K562 (cell line): ENCODE data around the gene PRDM2. TPM values are rescaled to one million over a fixed set of nuclear protein-coding genes. Genes with fewer than 3 reads are reported as not detected.

Source experiments
- ATAC-seq: fragments of 200-7000 bp; cut with Tn5 transposase; 3 replicates; pipeline ENCODE4 v1.9.1; 2020; ENCODE audit warnings: moderate library complexity
- BruUV-seq: library from RNA; stranded (reverse); fragments of 400-500 nt; replicated peaks from 2 replicates; lab custom pipeline; 2021; lab: Mats Ljungman, UMichigan
- CTCF ChIA-PET: fragments of 300-600 bp; formaldehyde crosslinking; extraction: SDS; loops from one replicate; lab custom pipeline; 2021; ENCODE audit warnings: low intra/inter-chr PET ratio; lab: Yijun Ruan, JAX
- POLR2A ChIA-PET: fragments of 300-600, 350-650 bp; sonication (Branson Sonifier 250); formaldehyde crosslinking; extraction: SDS; loops from one replicate; lab custom pipeline; 2021; ENCODE audit warnings: antibody characterized with exemption, inconsistent platforms; lab: Yijun Ruan, JAX
- DNase-seq, 4 experiments: peaks; one replicate each; pipeline versions ENCODE4 v3.0.0 to v3.0.0-alpha.2; 2011 to 2018; ENCODE audit warnings: low spot score in 3 of 4, mixed read lengths in 3 of 4; ENCODE audit errors: extremely low read depth in 1 of 4
- FAIRE-seq: peaks from 2 replicates; lab custom pipeline; 2011; peaks lifted over from hg19 to GRCh38; lab: Jason Lieb, UNC
- H2AFZ ChIP-seq: 2 replicates; pipeline ENCODE4 v1.6.0; 2011; ENCODE audit warnings: low read depth, low read length, control low read depth, inconsistent platforms
- H3K27ac ChIP-seq: fragments of 200-600 bp; 3 replicates; pipeline ENCODE4 v1.8.0; 2011; ENCODE audit warnings: low read depth, mild to moderate bottlenecking, control low read depth, inconsistent platforms, low read length, moderate library complexity, mixed read lengths; ENCODE audit errors: extremely low read depth
- H3K27me3 ChIP-seq, 2 experiments: fragments of 300-600 bp in 1 of 2; 2 replicates in 1 of 2; 3 replicates in 1 of 2; pipeline versions ENCODE4 v1.6.0 to v1.8.0; 2011; ENCODE audit warnings: inconsistent platforms in 2 of 2, low read length in 2 of 2, mild to moderate bottlenecking in 1 of 2, mixed read lengths in 1 of 2, moderate library complexity in 1 of 2; ENCODE audit not compliant: control insufficient read depth in 2 of 2, insufficient read depth in 2 of 2
- H3K36me3 ChIP-seq: fragments of 300-600 bp; 3 replicates; pipeline ENCODE4 v1.8.0; 2011; ENCODE audit warnings: mild to moderate bottlenecking, low read length, inconsistent platforms; ENCODE audit not compliant: control insufficient read depth, insufficient read depth
- H3K4me1 ChIP-seq, 2 experiments: fragments of 200-600 bp in 1 of 2; replicated peaks in 1 of 2; 2 replicates in 1 of 2; 3 replicates in 1 of 2; pipeline versions ENCODE4 v1.5.1 to v1.8.0; 2011; ENCODE audit warnings: inconsistent platforms in 2 of 2, low read length in 2 of 2, mild to moderate bottlenecking in 1 of 2, mixed read lengths in 1 of 2, moderate library complexity in 1 of 2; ENCODE audit not compliant: control insufficient read depth in 2 of 2, insufficient read depth in 2 of 2
- H3K4me2 ChIP-seq: 2 replicates; pipeline ENCODE4 v1.6.1; 2011; ENCODE audit warnings: low read length, control low read depth, inconsistent platforms, mixed read lengths; ENCODE audit not compliant: insufficient read depth
- H3K4me3 ChIP-seq: fragments of 200-600 bp; sonication (generic), shearing (Covaris generic); 2 replicates; pipeline ENCODE4 v1.5.1; 2016; ENCODE audit warnings: control low read depth, inconsistent platforms
- H3K79me2 ChIP-seq: fragments of 200-600 bp; 3 replicates; pipeline ENCODE4 v1.8.0; 2011; ENCODE audit warnings: low read length, inconsistent platforms; ENCODE audit not compliant: control insufficient read depth, insufficient read depth
- H3K9ac ChIP-seq, 2 experiments: 2 replicates each; pipeline versions ENCODE4 v1.6.0 to v1.6.1; 2011; ENCODE audit warnings: low read depth in 2 of 2, low read length in 2 of 2, control low read depth in 1 of 2, inconsistent platforms in 1 of 2, mild to moderate bottlenecking in 1 of 2, mixed read lengths in 1 of 2; ENCODE audit not compliant: insufficient read depth in 1 of 2
- H3K9me1 ChIP-seq: one replicate; pipeline ENCODE4 v1.6.0; 2011; ENCODE audit warnings: inconsistent platforms, mild to moderate bottlenecking, low read length, moderate library complexity; ENCODE audit not compliant: control insufficient read depth, insufficient read depth
- H3K9me3 ChIP-seq: replicated peaks from 2 replicates; pipeline ENCODE4 v1.5.1; 2011; ENCODE audit warnings: low read depth, low read length, inconsistent platforms; ENCODE audit not compliant: control insufficient read depth, insufficient read depth
- H4K20me1 ChIP-seq: replicated peaks from 2 replicates; pipeline ENCODE4 v1.6.1; 2011; ENCODE audit warnings: low read length, inconsistent platforms, mixed read lengths; ENCODE audit not compliant: control insufficient read depth, insufficient read depth
- HMG20A ChIP-seq: fragments of 450-650 bp; formaldehyde crosslinking; conservative IDR thresholded peaks from 2 replicates; pipeline ENCODE4 v1.4.0; 2020; ENCODE audit warnings: mild to moderate bottlenecking, mixed read lengths
- IRF1 ChIP-seq: sonication (generic); formaldehyde crosslinking; IDR thresholded peaks from 2 replicates; pipeline ENCODE4 v1.8.0; 2022; ENCODE audit warnings: missing genetic modification reagents, mild to moderate bottlenecking, borderline replicate concordance
- KHSRP ChIP-seq: fragments of 450-650 bp; IDR thresholded peaks from 2 replicates; pipeline ENCODE4 v1.6.1; 2017
- PHF8 ChIP-seq: fragments of 200-600 bp; sonication (generic); IDR thresholded peaks from 2 replicates; pipeline ENCODE4 v1.6.1; 2012; ENCODE audit warnings: mixed run types, mild to moderate bottlenecking, inconsistent platforms, low read length, moderate library complexity, borderline replicate concordance
- RBM34 ChIP-seq: fragments of 200-400 bp; formaldehyde crosslinking; IDR thresholded peaks from 2 replicates; pipeline ENCODE4 v1.6.1; 2018; ENCODE audit warnings: low read length, borderline replicate concordance; ENCODE audit not compliant: insufficient read depth
- SIRT6 ChIP-seq: IDR thresholded peaks from one replicate; pipeline ENCODE4 v1.6.1; 2012; ENCODE audit warnings: low read depth, mild to moderate bottlenecking, control low read depth, inconsistent platforms, low read length, moderate library complexity
- TEAD4 ChIP-seq, 2 experiments: sonication (generic) in 1 of 2; formaldehyde crosslinking in 1 of 2; IDR thresholded peaks; 2 replicates each; pipeline versions ENCODE4 v1.6.1 to v1.8.0; 2012 to 2022; ENCODE audit warnings: borderline replicate concordance in 1 of 2, inconsistent platforms in 1 of 2, low read length in 1 of 2, mild to moderate bottlenecking in 1 of 2, missing genetic modification reagents in 1 of 2
- TFAP4 ChIP-seq: sonication (generic); formaldehyde crosslinking; IDR thresholded peaks from 2 replicates; pipeline ENCODE4 v1.8.0; 2022; ENCODE audit warnings: missing genetic modification reagents, mild to moderate bottlenecking, moderate library complexity, borderline replicate concordance
- WHSC1 ChIP-seq: IDR thresholded peaks from one replicate; pipeline ENCODE4 v1.6.1; 2012; ENCODE audit warnings: low read length, control low read depth, inconsistent platforms
- ZEB2 ChIP-seq: fragments of 450-650 bp; IDR thresholded peaks from 2 replicates; pipeline ENCODE4 v1.6.1; 2016
- ZNF146 ChIP-seq: IDR thresholded peaks from one replicate; pipeline ENCODE4 v1.6.1; 2018; ENCODE audit warnings: missing compliant biosample characterization; ENCODE audit not compliant: unreplicated experiment
- ZNF668 ChIP-seq: fragments of 250-450 bp; sonication (Bioruptor Pico); IDR thresholded peaks from 2 replicates; pipeline ENCODE4 v1.8.0; 2022; ENCODE audit warnings: mild to moderate bottlenecking, inconsistent platforms
- WGBS: fragments of 100-300 bp; shearing (Covaris generic); methylation state at CpG from one replicate; pipeline ENCODE4 v1.1.6; 2016; ENCODE audit warnings: low coverage, mixed read lengths; ENCODE audit not compliant: insufficient coverage; ENCODE audit errors: missing lambda C conversion rate; 5-methylcytosine and 5-hydroxymethylcytosine counted together
- in situ Hi-C: fragments of 300-500 bp; cut with MboI; formaldehyde crosslinking; loops from 4 replicates; pipeline ENCODE4 v1.15.0; 2018; ENCODE audit warnings: inconsistent platforms, mixed read lengths
- intact Hi-C: fragments of 100-400 bp; cut with micrococcal nuclease; formaldehyde crosslinking; loops from 2 replicates; pipeline ENCODE4 v1.14.2; 2022
- polyA plus RNA-seq, 8 experiments: library from polyadenylated mRNA; depleted of rRNA in 4 of 8; stranded (reverse) in 5 of 8; unstranded in 3 of 8; fragments of >200 nt; fragmentation: Nextera tagmentation in 2 of 8; fragmentation: Illumina TruSeq in 1 of 8; extraction: Ambion mirVana in 2 of 8; extraction: Trizol in 1 of 8; gene quantifications; 2 replicates each; pipeline versions ENCODE4 v1.2.1 to v1.2.3, GENCODE V29; 2011 to 2014; ENCODE audit warnings: inconsistent platforms in 1 of 8, missing spikeins in 1 of 8
- total RNA-seq, 7 experiments: library from RNA; depleted of rRNA in 6 of 7; stranded (reverse); fragments of >200 nt in 6 of 7; fragmentation: Illumina TruSeq in 2 of 7; extraction: Trizol in 2 of 7; gene quantifications; 2 replicates each; pipeline versions ENCODE4 v1.2.1 to v1.2.3, GENCODE V29; 2011 to 2021; ENCODE audit warnings: low replicate concordance in 1 of 7
- TF ChIP-seq, protein P1 (sequence below): sonication (generic); formaldehyde crosslinking; IDR thresholded peaks from 2 replicates; pipeline ENCODE4 v1.8.0; 2022; ENCODE audit warnings: mild to moderate bottlenecking, missing genetic modification reagents

PRDM2 gene
- total and polyA plus RNA-seq, 9 of the 15 experiments (the other 6 are each of a cell fraction or from before 2014, with no cell fraction given), result 5.4 to 27.6 (median 12.5) TPM

GRCh38 chr1:13786541-13786940 lies 86.6 kb downstream of the PRDM2 start (continued):
- TF ChIP-seq TEAD4 (IDR thresholded peaks at IDR 0.05; ENCODE audit: low read length), result no peak
- no peak for TF ChIP-seq TEAD4 (CRISPR knock-in tag; IDR thresholded peaks at IDR 0.05; ENCODE audit: borderline replicate concordance)
- no peak for TF ChIP-seq ZEB2
- TF ChIP-seq ZNF146 (CRISPR knock-in tag), result no peak

GRCh38 chr1:13788795-13789194 lies 88.8 kb downstream of the PRDM2 start:
- WGBS, result 90% methylated on average over 3 of the region's 6 CpGs
- CTCF ChIA-PET, result no interaction called here
- no peak overlapping the region for H2AFZ ChIP-seq
- POLR2A ChIA-PET, result interaction anchor here (0.6 kb wide), 1 partner anchor 563 kb away, joined by 3 read pairs; the partner anchor contains the start of gene PRAMEF18
- H3K4me2 ChIP-seq, result no peak overlapping the region
- in situ Hi-C loops (no loop called here), intact Hi-C loops (no loop called here)
- H3K4me1 ChIP-seq, result no peaks in the 10 kb centered on the region
- DNase-seq (no peak), ATAC-seq (peak; percentile 47; the same call in 2 of the 3 replicates), FAIRE-seq (no peak)
- H3K4me3 ChIP-seq, result no peak overlapping the region
- peaks cover 34% of the 10 kb centered on the region for H3K36me3 ChIP-seq
- H3K79me2 ChIP-seq, result peaks cover 8% of the 10 kb centered on the region; the same call in 1 of the 3 replicates
- no peak overlapping the region for H3K27ac ChIP-seq
- no peak overlapping the region for H3K9ac ChIP-seq
- H3K27me3 ChIP-seq, result no peaks in the 10 kb centered on the region
- TF ChIP-seq TFAP4 (CRISPR knock-in tag), result no peak
- TF ChIP-seq, protein P1, sequence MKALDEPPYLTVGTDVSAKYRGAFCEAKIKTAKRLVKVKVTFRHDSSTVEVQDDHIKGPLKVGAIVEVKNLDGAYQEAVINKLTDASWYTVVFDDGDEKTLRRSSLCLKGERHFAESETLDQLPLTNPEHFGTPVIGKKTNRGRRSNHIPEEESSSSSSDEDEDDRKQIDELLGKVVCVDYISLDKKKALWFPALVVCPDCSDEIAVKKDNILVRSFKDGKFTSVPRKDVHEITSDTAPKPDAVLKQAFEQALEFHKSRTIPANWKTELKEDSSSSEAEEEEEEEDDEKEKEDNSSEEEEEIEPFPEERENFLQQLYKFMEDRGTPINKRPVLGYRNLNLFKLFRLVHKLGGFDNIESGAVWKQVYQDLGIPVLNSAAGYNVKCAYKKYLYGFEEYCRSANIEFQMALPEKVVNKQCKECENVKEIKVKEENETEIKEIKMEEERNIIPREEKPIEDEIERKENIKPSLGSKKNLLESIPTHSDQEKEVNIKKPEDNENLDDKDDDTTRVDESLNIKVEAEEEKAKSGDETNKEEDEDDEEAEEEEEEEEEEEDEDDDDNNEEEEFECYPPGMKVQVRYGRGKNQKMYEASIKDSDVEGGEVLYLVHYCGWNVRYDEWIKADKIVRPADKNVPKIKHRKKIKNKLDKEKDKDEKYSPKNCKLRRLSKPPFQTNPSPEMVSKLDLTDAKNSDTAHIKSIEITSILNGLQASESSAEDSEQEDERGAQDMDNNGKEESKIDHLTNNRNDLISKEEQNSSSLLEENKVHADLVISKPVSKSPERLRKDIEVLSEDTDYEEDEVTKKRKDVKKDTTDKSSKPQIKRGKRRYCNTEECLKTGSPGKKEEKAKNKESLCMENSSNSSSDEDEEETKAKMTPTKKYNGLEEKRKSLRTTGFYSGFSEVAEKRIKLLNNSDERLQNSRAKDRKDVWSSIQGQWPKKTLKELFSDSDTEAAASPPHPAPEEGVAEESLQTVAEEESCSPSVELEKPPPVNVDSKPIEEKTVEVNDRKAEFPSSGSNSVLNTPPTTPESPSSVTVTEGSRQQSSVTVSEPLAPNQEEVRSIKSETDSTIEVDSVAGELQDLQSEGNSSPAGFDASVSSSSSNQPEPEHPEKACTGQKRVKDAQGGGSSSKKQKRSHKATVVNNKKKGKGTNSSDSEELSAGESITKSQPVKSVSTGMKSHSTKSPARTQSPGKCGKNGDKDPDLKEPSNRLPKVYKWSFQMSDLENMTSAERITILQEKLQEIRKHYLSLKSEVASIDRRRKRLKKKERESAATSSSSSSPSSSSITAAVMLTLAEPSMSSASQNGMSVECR (CRISPR knock-in tag), result no peak
- no peak for TF ChIP-seq ZNF668
- TF ChIP-seq KHSRP, result no peak
- no peak for TF ChIP-seq SIRT6
- no peak for TF ChIP-seq WHSC1
- TF ChIP-seq IRF1, result no peak
- TF ChIP-seq RBM34, result no peak
- TF ChIP-seq HMG20A (CRISPR knock-in tag), result no peak
- no peak for TF ChIP-seq PHF8
- H4K20me1 ChIP-seq, result peaks cover 16% of the 10 kb centered on the region; the same call in 1 of the 2 replicates
- no TSS peak for BruUV-seq
- H3K9me3 ChIP-seq, result no peaks in the 10 kb centered on the region
- H3K9me1 ChIP-seq, result peaks cover 5% of the 10 kb centered on the region
